ENCODE results near the gene PASK.
A peak's percentile ranks its signal among the peaks of the same experiment; 100 is the strongest.
"Not testable (repeated sequence)": the region's sequence is repeated elsewhere in the genome, so short reads cannot be mapped to it uniquely, and the experiment has no call there.

Gene PASK

GRCh38 chr2:241122376-241123002 lies 26.8 kb downstream of the PASK start:
- DNase-seq: no peak

- no peak for DNase-seq
Measured at GRCh38 chr2:241121008-241121407, 28.3 kb downstream of the PASK start.

- no peak for DNase-seq
Measured at GRCh38 chr2:241120440-241120839, 28.8 kb downstream of the PASK start.

- DNase-seq: no peak
Measured at GRCh38 chr2:241118737-241119505, 30.4 kb downstream of the PASK start.

- no peak for DNase-seq
Measured at GRCh38 chr2:241116606-241117560, 32.4 kb downstream of the PASK start.

GRCh38 chr2:241115361-241115760 lies 33.9 kb downstream of the PASK start:
- no peak for DNase-seq

GRCh38 chr2:241114836-241115235 lies 34.4 kb downstream of the PASK start:
- no peak for DNase-seq

GRCh38 chr2:241112592-241112991 lies 36.7 kb downstream of the PASK start:
- no peak for DNase-seq

GRCh38 chr2:241112046-241112445 lies 37.2 kb downstream of the PASK start:
- DNase-seq: no peak

GRCh38 chr2:241111440-241111805 lies 37.8 kb downstream of the PASK start:
- no peak for DNase-seq

- DNase-seq: no peak
Measured at GRCh38 chr2:241110607-241111439, 38.4 kb downstream of the PASK start.

- DNase-seq: no peak
Measured at GRCh38 chr2:241110089-241110606, 39.1 kb downstream of the PASK start.

- no peak for DNase-seq
Measured at GRCh38 chr2:241109210-241110088, 39.8 kb downstream of the PASK start.

GRCh38 chr2:241108271-241109209 lies 40.7 kb downstream of the PASK start:
- DNase-seq: peak; percentile 24

- DNase-seq: no peak
Measured at GRCh38 chr2:241107031-241107783, 42.1 kb downstream of the PASK start.

GRCh38 chr2:241105641-241106040 lies 43.6 kb downstream of the PASK start:
- DNase-seq: no peak

- not testable (repeated sequence) for DNase-seq
Measured at GRCh38 chr2:241104611-241105010, 44.7 kb downstream of the PASK start.

GRCh38 chr2:241103176-241103595 lies 46.1 kb downstream of the PASK start:
- DNase-seq: no peak

GRCh38 chr2:241102239-241102803 lies 47.0 kb downstream of the PASK start, which contains the start of gene MTERF4:
Gene MTERF4, minus strand, starts transcription at chr2:241102287. Its CDS starts 14 bp downstream, at chr2:241102273.
- DNase-seq: peak; percentile 91

All from activated CD4-positive, alpha-beta T cell treated with anti-CD3 and anti-CD28 coated beads, Interleukin-2, amount 50 U/mL, for 16 hours (primary cell).